ENCODE measurements around the gene FLT3LG. TPM values are rescaled to one million over a fixed set of nuclear protein-coding genes. Genes with fewer than 3 reads are reported as not detected.

Gene FLT3LG
- total RNA-seq, 4 donors from 2014 or later = 3.1 to 21.0 (median 7.6) TPM

DNA sequence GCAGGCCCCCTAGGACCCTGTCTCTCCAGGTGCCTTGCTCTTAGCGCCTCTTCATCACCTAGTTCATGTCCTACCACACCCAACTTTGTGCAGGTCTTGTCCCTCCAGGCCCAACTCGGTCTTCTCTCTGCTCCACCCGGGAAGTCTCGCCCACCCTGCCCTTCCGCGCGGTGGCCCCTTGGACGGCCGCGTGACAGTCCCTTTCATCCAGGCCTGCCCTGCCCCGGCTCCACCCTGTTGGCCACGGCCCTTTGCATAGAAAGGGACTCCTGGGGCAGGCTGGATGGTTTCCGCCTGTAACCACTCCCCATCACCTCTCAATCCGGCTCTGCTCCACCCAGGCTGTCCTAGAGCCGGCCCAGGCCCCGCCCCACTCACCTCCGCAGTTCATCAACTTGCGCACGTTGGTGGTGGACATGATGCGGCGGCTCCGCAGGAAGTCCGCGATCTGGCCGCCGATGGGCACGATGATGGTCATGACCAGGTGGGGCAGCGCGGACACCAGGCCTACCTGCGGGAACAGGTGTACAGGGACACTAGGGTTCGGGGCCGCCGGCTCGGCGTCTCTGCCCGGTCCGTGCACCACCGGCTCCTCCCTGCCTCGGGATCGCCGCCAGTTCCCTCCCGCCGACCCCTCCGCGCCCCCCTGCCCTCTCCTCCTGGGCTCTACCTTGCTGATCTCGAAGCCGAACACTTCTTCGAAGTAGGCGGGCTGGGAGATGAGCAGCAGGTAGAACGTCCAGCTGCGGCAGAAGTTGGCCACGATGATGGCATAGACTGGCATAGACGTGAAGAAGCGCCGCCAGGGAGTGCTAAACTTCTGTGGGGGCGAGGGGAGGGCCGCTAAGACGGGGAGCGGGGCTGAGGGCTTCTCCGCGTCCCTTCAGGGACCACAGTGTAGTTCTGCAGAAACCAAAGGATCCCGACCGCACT is 41.6 kb upstream of the FLT3LG start:
- no peak overlapping the region for H3K27ac ChIP-seq
- H3K9me3 ChIP-seq = no peaks in the 10 kb centered on the region
- H3K36me3 ChIP-seq = no peaks in the 10 kb centered on the region
- ATAC-seq = no peak
- 11 to 12% methylated on average over 8 to 11 of the region's 63 CpGs for WGBS, 2 donors (ENCODE audit: low coverage in 1 of 2)
- H3K27me3 ChIP-seq = peaks cover 100% of the 10 kb centered on the region
- no peak overlapping the region for H3K4me3 ChIP-seq
- no peak for TF ChIP-seq EP300 (IDR thresholded peaks at IDR 0.05)
- TF ChIP-seq POLR2A (IDR thresholded peaks at IDR 0.05) = no peak
- TF ChIP-seq POLR2AphosphoS5 (IDR thresholded peaks at IDR 0.05) = no peak
- TF ChIP-seq, protein P1, sequence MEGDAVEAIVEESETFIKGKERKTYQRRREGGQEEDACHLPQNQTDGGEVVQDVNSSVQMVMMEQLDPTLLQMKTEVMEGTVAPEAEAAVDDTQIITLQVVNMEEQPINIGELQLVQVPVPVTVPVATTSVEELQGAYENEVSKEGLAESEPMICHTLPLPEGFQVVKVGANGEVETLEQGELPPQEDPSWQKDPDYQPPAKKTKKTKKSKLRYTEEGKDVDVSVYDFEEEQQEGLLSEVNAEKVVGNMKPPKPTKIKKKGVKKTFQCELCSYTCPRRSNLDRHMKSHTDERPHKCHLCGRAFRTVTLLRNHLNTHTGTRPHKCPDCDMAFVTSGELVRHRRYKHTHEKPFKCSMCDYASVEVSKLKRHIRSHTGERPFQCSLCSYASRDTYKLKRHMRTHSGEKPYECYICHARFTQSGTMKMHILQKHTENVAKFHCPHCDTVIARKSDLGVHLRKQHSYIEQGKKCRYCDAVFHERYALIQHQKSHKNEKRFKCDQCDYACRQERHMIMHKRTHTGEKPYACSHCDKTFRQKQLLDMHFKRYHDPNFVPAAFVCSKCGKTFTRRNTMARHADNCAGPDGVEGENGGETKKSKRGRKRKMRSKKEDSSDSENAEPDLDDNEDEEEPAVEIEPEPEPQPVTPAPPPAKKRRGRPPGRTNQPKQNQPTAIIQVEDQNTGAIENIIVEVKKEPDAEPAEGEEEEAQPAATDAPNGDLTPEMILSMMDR (IDR thresholded peaks at IDR 0.05) = no peak
- H3K4me1 ChIP-seq = peaks cover 0 to 20% (median 9%) of the 10 kb centered on the region in 3 donors

DNA sequence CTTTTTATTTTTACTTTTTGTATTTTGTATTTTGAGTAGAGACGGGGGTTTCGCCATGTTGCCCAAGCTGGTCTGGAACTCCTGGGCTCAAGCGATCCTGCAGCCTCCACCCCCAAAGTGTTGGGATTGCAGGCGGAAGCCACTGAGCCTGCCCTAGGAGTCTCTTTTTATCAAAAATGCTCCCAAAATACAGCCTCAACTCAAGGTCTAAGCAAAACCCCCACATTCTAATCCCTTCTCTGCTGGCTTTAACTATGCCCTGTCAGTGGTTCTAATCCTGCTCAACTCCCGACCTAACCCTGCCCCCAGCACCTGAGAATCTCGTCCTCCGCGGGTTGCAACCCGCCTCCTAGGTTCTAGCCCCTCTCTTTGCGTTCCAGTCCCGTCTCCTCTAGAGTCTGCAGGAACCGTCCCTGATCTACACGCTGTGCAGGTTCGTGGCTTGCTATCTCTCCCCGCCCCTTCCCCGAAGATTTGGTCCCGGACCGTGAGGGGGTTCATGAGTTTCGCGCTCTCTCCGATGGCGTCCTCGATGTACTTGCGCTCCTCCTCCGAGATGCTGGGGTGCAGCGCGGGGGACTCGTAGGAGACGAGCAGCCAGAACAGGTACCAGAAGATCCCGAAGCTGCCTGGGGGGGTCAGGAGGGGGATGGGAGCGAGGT is 40.6 kb upstream of the FLT3LG start:
- ATAC-seq = no peak
- Histone ChIP-seq H3K4me3 (no peak overlapping the region), H3K36me3 (no peaks in the 10 kb centered on the region), H3K27ac (no peak overlapping the region), H3K27me3 (peaks cover 100% of the 10 kb centered on the region), H3K9me3 (no peaks in the 10 kb centered on the region), H3K4me1 (peaks cover 0 to 12% (median 3%) of the 10 kb centered on the region in 3 donors)
- WGBS, 2 donors (ENCODE audit: low coverage in 1 of 2) = 5 to 24% methylated on average over 4 to 19 of the region's 31 CpGs
- TF ChIP-seq POLR2AphosphoS5 (IDR thresholded peaks at IDR 0.05) (no peak), POLR2A (IDR thresholded peaks at IDR 0.05) (no peak)

DNA sequence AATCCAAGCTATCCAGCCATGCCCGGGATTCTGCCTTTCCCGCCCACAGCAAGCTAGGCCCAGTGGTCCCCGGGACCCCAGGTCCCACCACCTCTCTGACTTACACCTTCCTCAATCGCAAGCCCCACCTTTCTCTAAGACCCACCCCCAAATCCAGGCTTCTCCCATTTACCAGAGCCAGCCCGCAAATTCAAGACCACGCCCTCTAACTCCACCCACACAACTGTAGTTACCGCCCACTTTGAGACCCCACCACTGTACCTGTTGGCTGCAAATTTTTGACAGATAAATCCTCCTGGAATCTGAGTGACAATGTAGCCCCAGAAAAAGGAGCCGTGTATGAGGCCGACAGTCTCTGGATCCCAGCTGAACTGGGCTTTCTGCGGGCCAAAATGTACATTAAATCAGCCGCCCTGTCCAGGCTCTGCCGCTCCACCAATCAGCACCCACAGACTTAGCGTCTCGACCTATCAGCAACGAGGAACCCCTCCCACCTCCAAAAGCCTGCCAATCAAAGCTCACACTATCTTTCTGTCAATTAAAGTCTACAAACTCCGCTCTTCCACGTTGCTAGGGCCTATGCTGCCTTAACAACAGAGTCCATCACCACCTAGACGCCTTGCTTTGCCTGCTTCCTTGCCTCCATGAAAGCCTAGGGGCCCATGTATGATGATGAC is 39.0 kb upstream of the FLT3LG start:
- H3K27me3 ChIP-seq = peaks cover 100% of the 10 kb centered on the region
- no peak overlapping the region for H3K27ac ChIP-seq
- H3K9me3 ChIP-seq = no peaks in the 10 kb centered on the region
- H3K4me1 ChIP-seq = peaks cover 0 to 8% (median 0%) of the 10 kb centered on the region in 3 donors
- ATAC-seq = no peak
- WGBS, 2 donors (ENCODE audit: low coverage in 1 of 2) = 85 to 86% methylated on average over 9 to 17 of the region's 18 CpGs
- H3K36me3 ChIP-seq = no peaks in the 10 kb centered on the region
- H3K4me3 ChIP-seq = no peak overlapping the region
- TF ChIP-seq EP300 (IDR thresholded peaks at IDR 0.05) (no peak), POLR2AphosphoS5 (IDR thresholded peaks at IDR 0.05) (no peak), POLR2A (IDR thresholded peaks at IDR 0.05) (no peak)
- TF ChIP-seq, protein P1 (IDR thresholded peaks at IDR 0.05) = no peak

DNA sequence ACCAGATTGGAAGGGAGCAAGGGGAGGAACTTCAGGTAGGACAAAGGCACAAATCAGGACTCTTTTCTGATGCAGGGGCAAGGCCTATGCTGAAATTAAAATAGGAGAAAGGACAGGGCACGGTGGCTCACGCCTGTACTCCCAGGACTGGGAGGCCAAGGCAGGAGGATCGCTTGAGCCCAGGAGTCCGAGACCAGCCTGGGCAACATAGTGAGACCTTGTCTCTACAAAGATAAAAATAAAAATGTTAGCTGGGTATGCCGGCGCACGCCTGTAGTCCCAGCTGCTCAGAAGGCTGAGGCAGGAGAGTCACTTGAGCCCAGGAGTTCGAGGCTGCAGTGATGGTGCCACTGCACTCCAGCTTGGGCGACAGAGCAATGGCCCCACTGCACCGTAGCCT is 38.3 kb upstream of the FLT3LG start:
- ATAC-seq = no peak
- WGBS, 2 donors (ENCODE audit: low coverage in 1 of 2) = 90 to 100% methylated on average over 3 to 6 of the region's 10 CpGs
- Histone ChIP-seq H3K4me1 (peaks cover 0 to 9% (median 0%) of the 10 kb centered on the region in 3 donors), H3K4me3 (no peak overlapping the region), H3K27me3 (peaks cover 100% of the 10 kb centered on the region), H3K36me3 (no peaks in the 10 kb centered on the region), H3K9me3 (no peaks in the 10 kb centered on the region), H3K27ac (no peak overlapping the region)
- no peak for TF ChIP-seq EP300 (IDR thresholded peaks at IDR 0.05)
- TF ChIP-seq, protein P1 (IDR thresholded peaks at IDR 0.05) = no peak

DNA sequence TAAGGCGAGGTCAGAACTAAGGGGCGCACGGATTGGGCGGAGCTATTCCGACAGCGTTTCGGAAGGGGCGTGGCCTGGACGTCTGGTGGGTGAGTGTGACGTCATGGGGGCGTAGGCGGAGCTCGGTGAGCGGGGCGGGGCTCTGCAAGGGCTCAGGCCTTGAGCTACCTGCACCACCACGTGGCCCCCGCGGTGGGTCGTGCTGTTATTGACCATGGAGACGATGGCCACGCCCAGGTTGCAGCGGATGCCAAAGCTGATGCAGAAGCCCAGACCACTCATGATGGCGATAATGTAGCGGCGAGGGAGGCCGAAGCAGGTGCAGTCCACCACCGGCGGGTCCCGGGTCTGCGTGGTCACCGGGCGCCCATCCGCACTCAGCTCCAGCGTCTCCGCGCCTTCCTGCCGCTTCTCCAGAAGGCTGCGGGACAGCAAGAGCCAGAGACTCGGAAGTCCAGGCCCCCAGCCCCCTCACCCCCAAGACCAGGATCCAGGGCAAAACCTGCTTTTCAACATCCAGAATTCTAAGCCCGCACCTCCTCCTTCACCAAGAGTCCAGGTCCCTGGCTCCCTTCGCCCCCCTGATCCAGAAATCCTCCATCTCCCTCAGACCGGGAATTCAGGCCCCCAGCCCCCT is 37.5 kb upstream of the FLT3LG start:
- peaks cover 0 to 17% (median 0%) of the 10 kb centered on the region in 3 donors for H3K4me1 ChIP-seq
- no peaks in the 10 kb centered on the region for H3K9me3 ChIP-seq
- H3K27ac ChIP-seq = no peak overlapping the region
- H3K36me3 ChIP-seq = no peaks in the 10 kb centered on the region
- H3K4me3 ChIP-seq = no peak overlapping the region
- TF ChIP-seq POLR2AphosphoS5 (IDR thresholded peaks at IDR 0.05) = no peak
- TF ChIP-seq, protein P1 (IDR thresholded peaks at IDR 0.05) = no peak
- no peak for TF ChIP-seq POLR2A (IDR thresholded peaks at IDR 0.05)
- TF ChIP-seq EP300 (IDR thresholded peaks at IDR 0.05) = no peak
- no peak for ATAC-seq
- H3K27me3 ChIP-seq = peaks cover 100% of the 10 kb centered on the region
- 13 to 23% methylated on average over 10 to 18 of the region's 42 CpGs for WGBS, 2 donors (ENCODE audit: low coverage in 1 of 2)

All from gastroesophageal sphincter (tissue), 4 donors.